ENCODE data around the gene MIA3. TPM values are rescaled to one million over a fixed set of nuclear protein-coding genes. Genes with fewer than 3 reads are reported as not detected.

MIA3 gene
- total RNA-seq = 10 to 100 TPM; 44.9 to 62.4 (median 50.0) TPM

- TF ChIP-seq CTCF (IDR thresholded peaks at IDR 0.05; ENCODE audit: low read depth) = no peak
Observed at GRCh38 chr1:222618001-222618879, at the start of gene MIA3. Gene MIA3 (plus strand): TSS chr1:222618097. CDS start chr1:222618111, 14 bp downstream.

- TF ChIP-seq CTCF (IDR thresholded peaks at IDR 0.05; ENCODE audit: low read depth) = no peak
Observed at GRCh38 chr1:222570837-222571236, 47.1 kb upstream of the MIA3 start.

- TF ChIP-seq CTCF (IDR thresholded peaks at IDR 0.05; ENCODE audit: low read depth) = no peak
Observed at GRCh38 chr1:222579316-222579715, 38.6 kb upstream of the MIA3 start.

GRCh38 chr1:222582099-222582774 lies 35.7 kb upstream of the MIA3 start:
- no peak for TF ChIP-seq CTCF (IDR thresholded peaks at IDR 0.05; ENCODE audit: low read depth)

- TF ChIP-seq CTCF (IDR thresholded peaks at IDR 0.05; ENCODE audit: low read depth) = no peak
Observed at GRCh38 chr1:222583079-222583478, 34.8 kb upstream of the MIA3 start.

GRCh38 chr1:222586842-222587241 lies 31.1 kb upstream of the MIA3 start:
- no peak for TF ChIP-seq CTCF (IDR thresholded peaks at IDR 0.05; ENCODE audit: low read depth)

GRCh38 chr1:222588135-222588534 lies 29.8 kb upstream of the MIA3 start:
- no peak for TF ChIP-seq CTCF (IDR thresholded peaks at IDR 0.05; ENCODE audit: low read depth)

Measured in subcutaneous adipose tissue (tissue), 4 donors.